ENCODE data around the gene MAG.

- TF ChIP-seq, protein P1, sequence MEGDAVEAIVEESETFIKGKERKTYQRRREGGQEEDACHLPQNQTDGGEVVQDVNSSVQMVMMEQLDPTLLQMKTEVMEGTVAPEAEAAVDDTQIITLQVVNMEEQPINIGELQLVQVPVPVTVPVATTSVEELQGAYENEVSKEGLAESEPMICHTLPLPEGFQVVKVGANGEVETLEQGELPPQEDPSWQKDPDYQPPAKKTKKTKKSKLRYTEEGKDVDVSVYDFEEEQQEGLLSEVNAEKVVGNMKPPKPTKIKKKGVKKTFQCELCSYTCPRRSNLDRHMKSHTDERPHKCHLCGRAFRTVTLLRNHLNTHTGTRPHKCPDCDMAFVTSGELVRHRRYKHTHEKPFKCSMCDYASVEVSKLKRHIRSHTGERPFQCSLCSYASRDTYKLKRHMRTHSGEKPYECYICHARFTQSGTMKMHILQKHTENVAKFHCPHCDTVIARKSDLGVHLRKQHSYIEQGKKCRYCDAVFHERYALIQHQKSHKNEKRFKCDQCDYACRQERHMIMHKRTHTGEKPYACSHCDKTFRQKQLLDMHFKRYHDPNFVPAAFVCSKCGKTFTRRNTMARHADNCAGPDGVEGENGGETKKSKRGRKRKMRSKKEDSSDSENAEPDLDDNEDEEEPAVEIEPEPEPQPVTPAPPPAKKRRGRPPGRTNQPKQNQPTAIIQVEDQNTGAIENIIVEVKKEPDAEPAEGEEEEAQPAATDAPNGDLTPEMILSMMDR (IDR thresholded peaks at IDR 0.05; ENCODE audit: low read length), result no peak
- TF ChIP-seq EZH2 (IDR thresholded peaks at IDR 0.05; ENCODE audit: borderline replicate concordance, low read length), result no peak
Measured at GRCh38 chr19:35311901-35312665, 20.1 kb downstream of the MAG start.

All from OCI-LY1 (cell line).